HG02943 (cell line): Measurements from ENCODE around the gene RRAS2.
"Not testable (repeated sequence)": the region's sequence is repeated elsewhere in the genome, so short reads cannot be mapped to it uniquely, and the experiment has no call there.

Experiments used
- ATAC-seq: cut with Tn5 transposase; IDR thresholded peaks from one replicate; pipeline ENCODE4 v1.9.1; 2021; ENCODE audit warnings: mild to moderate bottlenecking, low read depth, moderate library complexity; ENCODE audit not compliant: unreplicated experiment

The RRAS2 gene

DNA sequence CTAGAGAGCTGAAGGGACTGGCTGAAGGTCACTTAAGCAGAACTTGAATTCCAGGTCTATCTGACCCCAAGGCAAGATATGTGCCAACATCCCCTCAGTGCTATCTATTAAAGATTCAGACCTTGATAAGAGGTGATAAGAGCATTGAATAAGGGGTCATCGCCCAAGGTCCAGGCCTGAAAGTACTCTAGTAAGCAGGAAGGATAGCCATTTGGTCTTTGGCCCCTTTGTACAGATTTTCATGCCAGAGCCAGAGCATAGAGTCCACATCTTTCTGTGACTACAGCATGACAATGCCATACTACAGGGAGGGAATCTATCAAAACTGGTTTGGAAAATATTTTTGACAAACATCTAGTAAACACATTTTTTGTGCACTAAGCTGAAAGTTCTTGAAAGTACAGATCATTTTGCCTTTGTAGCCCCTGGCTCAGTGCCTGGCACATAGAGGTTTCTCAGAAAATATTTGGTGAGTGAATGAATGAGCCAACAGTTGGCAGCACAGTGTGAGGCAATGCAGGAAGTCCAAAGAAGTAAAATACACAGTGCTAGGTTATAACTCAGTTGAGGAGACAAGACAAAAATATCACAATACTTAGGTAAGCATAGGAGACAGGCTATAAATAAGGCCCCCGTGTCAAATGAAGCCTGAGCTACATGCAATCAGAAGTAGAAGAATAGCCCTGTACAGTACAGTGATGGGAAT is 15.1 kb upstream of the RRAS2 start:
- ATAC-seq, result no peak

DNA sequence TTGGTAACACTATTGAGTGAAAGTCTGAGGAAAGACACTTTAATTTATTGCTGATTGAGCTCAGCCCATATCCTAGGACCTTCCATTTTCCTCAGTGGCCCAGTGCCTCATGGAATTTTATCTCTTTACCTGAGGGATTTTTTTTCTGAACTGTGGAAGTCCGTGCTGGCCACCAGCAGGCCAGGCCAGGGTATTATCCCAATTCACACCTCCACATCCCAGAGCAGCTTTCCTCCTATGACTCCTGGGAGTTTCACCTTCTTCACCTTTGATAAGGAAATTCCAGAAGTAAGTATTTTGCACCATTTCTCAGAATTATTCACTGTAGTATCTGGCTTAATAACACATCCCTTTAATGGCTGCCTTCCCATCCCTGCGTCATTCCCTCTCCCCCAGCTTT is 13.0 kb upstream of the RRAS2 start:
- ATAC-seq, result no peak

DNA sequence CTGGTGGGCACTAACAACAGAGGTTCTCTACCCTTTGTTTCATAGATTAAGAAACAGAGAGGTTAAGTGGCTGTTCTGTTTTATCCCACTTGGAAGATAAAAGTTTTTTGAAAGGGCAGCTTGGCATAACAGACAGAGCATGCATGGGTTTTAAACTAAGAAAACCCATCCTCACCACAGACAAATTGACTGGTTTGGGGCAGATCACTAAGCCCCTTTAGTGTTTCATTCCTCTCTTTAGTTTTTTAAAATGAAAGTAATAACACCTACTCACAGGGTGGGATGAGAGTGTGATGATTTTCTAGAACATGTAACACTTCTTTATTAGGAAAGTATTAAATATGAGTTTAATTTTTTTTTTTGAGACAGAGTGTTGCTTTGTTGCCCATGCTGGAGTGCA is 12.3 kb upstream of the RRAS2 start:
- no peak for ATAC-seq

DNA sequence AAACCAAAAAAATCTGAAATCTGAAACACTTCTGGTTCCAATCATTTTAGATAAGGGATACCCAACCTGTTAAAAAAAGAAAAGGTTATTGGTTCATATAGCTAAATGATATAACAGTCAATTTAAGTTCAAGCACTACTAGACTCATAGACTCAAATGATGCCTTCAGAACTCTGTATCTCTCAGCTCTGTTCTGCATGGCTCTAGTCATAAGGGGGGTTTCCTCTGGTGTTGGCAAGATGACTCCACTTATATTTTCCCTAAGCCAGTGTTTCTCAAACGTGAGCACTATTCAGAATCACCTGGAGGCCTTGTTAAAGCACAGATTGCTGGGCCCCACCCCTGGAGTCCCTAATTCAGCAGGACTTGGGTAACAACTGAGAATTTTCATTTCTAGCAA is 11.5 kb upstream of the RRAS2 start:
- ATAC-seq, result no peak

DNA sequence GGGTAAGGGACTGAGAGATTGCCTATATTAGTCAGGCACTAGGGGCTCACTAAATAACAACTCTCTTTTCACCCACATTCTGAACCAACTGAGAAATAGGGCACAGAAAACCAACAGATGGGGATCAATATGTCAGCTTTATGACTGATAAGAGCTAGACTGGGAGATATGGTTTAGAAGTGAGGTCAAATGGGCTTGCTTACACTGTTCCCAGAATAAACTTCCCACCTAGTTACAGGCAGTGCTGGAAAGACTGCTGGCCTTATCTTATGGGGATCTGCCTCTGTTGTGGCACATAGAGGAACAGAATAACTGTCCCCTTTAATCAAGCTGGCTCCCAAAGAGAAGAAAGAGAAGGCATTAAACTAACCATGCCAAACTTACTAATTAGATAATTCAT is 10.6 kb upstream of the RRAS2 start:
- ATAC-seq, result no peak

DNA sequence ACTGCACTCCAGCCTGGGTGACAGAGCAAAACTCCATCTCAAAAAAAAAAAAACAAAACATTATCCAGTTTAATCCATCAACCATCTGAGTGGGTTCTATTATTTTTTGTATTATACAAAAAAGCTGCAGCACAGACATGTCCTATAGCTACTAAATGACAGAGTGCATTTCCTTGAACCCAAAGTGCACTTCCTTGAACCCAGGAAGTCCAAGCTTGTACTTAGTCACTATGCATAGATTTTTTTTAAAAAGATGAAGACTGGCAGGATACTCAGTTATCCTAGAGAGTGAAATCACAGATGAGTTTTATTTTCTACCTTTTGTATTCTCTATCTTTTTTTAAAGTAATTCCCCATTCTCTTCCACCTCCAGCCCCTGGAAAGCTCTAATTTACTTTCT is 8.0 kb upstream of the RRAS2 start:
- ATAC-seq, result no peak

DNA sequence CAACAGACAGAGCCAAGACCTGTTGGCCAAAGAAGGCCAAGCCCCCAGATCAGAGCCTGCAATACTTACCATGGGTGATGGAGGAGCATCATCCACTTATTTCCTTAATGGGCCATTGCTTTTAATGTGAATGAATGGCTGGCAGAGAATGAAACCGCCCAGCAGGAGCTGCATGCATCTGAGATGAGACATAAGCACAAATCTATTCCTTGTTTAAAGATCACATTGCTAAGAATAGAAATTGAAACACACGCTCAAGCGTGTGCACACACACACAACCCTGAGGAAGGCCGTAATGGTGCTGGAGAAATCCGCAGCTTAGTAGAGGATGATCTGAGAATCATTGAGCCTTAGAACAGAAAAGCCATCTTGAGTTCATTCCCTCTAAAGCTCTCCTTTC is 5.3 kb upstream of the RRAS2 start:
- no peak for ATAC-seq

DNA sequence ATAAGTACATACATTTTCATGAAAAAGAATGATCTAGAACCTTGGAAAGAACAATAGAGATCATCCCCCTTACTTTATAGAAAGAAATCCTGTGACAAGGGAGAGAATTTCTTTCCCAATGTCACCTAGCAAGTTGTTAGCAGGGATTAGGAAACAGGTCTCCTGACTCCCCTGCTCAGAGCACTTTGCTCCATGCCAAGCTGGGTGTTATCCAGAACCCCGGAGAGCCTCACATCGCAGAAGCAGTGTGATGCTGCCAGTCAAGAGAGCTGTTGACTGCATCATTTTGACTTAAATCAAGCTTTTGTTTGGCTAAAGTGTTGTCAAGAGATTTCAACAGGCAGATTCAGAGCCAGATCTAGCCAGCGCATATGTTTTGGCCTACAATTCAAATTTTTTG is 3.6 kb upstream of the RRAS2 start:
- no peak for ATAC-seq

DNA sequence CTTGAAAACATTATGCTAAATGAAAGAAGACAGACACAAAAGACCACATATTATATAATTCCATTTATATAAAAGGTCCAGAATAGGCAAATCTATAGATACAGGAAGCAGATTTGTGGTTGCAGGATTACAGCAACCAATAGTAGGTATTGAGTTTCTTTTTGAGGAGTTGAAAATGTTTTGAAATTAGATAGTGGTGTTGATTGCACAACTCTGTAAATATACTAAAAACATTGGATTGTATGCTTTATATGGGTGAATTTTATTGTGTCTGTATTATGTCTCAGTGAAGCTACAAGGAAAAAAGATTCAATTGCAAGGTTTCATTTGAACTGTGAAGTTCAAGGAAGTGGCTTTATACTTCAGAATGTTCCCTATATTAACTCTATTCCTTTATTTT is 3.0 kb upstream of the RRAS2 start:
- no peak for ATAC-seq

DNA sequence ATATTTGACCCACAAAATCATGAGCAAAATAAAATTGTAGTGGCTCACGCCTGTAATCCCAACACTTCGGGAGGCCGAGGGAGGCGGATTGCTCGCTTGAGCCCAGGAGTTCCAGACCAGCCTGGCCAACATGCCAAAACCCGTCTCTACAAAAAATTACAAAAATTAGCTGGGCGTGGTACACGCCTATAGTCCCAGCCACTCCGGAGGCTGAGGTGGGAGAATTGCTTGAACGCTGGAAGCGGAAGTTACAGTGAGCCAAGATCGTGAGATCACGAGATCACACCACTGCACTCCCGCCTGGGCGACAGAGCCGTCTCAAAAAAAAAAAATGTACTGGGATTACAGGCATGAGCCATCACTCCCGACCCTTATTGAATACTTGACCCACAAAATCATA is 2.0 kb upstream of the RRAS2 start:
- no peak for ATAC-seq

DNA sequence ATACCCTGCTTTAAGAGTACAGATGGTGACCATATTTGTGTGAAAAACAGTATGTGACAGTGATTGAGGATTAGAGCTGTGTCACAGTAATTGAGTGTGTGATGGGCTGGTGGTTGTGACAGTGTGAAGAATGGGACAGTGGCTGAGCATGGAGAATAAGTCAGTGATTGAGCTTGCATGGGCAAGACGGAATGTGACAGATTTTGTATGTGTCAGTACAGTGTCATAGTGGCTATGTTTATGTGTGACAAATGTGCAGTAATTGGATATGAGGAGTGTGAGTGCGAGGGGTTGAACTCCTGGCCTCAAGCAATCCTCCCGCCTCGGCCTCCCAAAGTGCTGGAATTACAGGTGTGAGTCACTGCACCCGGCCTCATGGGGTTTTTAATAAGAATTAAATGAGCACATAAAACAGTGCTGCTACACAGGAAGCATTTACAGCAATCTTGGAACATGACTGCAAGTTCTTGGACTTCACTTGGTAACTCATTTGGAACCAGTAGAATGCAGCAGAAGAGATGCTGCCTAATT is 583 bp upstream of the RRAS2 start:
- no peak for ATAC-seq

DNA sequence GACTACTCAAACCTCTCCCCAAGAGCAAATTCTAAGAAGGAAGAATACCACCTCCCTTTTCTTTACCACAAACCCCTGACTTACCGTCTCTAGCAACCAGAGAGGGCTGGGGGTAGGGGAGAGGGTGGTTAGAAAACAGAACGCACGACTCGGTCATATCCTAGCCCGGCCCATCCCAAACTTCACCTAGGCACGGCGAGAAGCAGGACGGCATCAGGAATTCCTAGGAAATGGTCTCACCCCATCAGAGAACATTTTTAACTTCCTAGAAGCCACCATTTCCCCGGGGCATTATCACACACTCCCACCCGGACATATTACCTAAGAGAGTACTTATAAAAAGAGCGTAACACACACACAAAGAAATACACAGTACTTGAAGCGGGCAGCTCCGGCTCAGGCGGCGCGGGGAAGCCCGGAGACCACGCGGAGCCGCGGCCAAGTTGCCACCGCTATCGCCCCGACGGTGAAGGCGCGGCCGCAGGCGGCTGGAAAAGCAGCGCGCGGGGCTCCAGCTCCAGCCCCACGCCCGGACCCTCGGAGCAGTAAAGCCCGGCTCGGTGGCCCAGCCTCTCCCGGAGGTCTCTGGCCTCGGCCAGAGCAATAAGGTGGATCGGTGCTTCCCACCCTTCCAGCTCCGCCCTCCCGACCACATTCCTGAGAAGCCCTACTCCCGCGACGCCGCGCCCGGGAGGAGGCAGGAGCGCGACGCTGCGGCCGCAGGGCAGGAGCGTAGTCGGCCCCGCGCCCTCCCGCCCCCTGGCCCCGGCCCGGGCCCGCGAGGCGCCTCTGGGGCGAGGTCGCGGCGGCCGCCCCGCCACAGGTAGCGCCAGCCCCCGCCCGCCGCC is 878 bp downstream of the RRAS2 start:
- peak; percentile 47 for ATAC-seq

DNA sequence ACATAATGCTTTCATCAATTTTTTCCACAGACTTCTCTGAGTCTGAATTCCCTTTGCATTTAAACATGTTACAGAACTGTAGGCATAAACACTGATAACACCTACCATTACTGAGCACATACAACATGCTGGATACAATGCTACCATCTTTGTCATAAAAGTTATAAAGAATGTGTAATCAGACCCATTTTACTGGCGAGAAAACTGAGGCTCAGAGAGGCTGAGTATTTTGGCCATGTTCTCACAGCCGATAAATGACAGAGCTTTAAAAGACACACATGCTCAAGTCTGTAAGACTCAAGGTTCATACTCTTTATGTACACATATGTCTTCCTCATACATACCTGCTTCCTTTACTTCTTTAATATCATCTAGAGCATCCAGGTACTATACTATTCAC is 2.6 kb downstream of the RRAS2 start:
- ATAC-seq, result no peak

DNA sequence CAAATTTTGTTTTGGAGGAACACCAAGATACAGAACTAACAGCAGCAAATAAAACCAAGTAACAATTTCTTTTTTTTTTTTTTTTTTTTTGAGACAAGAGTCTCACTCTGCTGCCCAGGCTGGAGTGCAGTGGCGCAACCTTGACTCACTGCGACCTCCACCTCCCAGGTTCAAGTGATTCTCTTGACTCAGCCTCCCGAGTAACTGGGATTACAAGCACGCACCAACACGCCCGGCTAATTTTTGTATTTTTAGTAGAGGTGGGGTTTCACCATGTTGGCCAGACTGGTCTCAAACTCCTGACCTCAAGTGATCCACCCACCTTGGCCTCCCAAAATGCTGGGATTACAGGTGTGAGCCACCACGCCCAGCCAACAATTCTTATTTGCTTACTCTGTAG is 4.4 kb downstream of the RRAS2 start:
- ATAC-seq, result not testable (repeated sequence)

DNA sequence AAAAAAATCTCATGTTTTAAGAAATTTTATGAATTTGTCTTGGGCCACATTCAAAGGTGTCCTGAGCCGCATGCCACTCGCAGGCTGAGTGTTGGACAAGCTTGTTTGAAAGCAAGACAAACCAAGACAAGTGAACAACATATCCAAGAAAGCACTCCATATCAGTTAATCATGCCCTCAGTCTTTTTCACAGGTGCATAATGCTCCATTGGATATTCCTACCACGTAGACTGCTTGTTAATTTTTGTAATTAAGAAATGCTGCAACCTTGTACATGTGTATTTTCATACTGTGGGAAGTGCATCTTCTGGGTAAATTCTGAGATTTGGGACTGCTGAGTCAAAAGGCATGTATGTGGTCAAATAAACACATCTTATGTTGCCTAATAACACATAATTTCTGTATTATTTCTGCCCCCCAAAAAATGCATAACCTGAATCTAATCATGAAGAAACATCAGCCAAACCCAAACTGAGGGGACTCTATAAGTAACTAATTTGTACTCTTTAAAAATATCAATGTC is 8.2 kb downstream of the RRAS2 start:
- ATAC-seq, result no peak

DNA sequence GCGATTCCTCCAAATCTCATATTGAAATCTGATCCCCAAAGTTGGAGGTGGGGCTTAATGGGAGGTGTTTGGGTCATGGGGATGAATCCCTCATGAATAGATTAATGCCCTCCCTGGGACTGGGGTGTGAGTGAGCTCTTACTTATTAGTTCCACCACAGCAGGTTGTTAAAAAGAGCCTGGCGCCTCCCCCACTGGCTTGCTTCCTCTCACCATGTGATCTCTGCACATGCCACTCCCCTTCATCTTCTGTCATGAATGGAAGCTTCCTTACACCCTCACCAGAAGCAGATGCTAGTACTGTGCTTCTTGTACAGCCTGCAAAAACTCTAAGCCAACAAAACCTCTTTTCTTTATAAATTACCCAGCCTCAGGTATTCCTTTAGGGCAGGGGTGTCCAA is 8.8 kb downstream of the RRAS2 start:
- ATAC-seq, result no peak

DNA sequence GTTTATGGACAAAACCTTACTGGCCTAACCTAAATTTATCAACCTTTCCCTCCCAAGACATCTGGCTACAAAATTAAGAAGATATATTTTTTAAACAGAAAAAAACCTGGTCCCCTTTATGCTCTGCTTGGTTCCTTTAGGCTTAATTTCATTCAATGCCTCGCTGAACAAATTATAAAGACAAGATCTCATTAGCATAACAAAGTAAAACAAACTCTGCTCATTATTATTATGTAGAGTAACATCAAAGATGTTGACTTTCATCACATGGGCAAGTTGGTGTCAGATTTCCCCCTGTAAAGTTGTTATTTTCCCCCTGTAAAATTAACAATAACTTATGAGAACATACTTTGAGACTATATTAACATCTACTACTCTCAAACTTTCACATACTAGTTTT is 11.0 kb downstream of the RRAS2 start:
- ATAC-seq, result no peak

DNA sequence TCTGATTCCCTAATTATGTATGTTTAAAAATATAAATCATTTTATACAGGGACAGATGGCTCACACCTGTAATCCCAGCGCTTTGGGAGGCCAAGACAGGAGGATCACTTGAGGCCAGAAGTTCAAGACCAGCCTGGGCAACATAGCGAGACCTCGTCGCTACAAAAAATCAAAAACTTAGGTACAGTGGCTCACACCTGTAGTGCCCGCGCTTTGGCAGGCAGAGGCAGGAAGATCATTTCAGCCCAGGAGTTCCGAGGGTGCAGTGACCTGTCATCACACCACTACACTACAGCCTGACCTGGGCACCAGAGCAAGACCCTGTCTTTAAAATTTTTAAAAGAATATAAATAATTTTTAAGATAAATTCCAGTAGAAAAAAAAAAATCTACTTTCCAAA is 11.5 kb downstream of the RRAS2 start:
- no peak for ATAC-seq

DNA sequence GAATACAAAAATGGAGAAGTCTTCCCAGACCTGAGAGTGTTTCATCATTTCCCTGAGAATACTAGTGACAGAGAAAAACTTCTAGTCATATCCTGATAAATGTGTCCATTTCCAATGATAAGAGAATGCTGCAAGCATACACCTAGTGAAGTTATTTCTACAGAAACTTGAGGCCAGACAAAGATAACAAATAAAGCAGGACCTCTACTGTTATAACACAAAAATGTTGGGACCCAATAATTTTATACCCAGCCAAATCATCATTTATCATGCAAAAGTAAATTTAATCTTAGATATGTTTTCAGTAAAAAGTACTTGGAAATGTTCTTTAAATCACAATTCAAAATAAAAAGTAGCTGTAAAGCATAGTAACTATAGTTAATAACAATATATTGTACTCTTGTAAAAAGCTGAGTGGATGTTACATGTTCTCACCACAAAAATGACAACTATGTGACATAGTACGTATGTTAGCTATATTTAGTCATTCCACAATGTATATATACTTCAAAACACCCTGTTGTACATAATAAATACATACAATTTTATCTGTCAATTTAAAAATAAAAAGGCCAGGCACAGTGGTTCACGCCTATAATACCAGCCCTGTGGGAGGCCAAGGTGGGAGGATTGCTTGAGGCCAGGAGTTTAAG is 12.6 kb downstream of the RRAS2 start:
- ATAC-seq, result no peak

DNA sequence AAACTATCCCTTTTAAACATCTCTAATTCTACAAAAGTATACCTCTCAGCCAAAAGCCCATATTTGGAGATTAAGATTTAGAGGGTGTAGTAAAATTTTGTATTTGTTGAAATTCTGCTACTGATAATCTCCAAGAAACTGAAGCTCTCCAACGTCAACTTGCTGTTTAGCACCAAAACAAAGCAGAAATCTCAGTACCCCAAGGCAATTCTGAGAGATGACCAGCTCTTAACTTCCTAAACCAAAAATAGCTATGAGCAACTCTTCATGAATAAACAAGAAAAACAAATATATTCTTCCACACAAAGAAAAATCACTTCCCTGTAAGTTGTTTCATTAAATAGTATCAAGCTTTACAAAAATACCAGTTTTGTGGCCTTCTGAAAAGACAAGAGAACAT is 13.3 kb downstream of the RRAS2 start:
- ATAC-seq, result no peak

DNA sequence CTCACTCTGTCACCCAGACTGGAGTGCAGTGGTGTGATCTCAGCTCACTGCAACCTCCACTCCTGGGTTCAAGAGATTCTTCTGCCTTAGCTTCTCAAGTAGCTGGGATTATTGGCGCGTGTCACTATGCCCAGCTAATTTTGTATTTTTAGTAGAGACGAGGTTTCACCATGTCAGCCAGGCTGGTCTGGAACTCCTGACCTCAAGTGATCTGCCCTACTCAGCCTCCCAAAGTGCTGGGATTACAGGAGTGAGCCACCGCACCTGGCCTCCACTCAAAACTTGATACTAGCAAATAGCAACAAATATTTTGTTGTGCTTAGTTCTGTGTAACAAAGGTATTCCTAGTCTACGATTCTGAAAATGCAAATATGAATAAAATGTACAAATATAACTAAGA is 14.0 kb downstream of the RRAS2 start:
- not testable (repeated sequence) for ATAC-seq
